Smooth muscle cell of the brain vasculature (primary cell): ENCODE measurements around the gene GPR107.

Experiments used
- DNase-seq: peaks from one replicate; pipeline ENCODE4 v3.0.0-alpha.2; 2012; ENCODE audit warnings: low read depth, low spot score

GPR107 gene

GRCh38 chr9:130137081-130137640 is 83.5 kb downstream of the GPR107 start:
- no peak for DNase-seq

- DNase-seq, result no peak
Observed at GRCh38 chr9:130137641-130138081, 84.0 kb downstream of the GPR107 start.

GRCh38 chr9:130138171-130138653 is 84.5 kb downstream of the GPR107 start:
- DNase-seq, result no peak

- DNase-seq, result peak; percentile 91
Observed at GRCh38 chr9:130138791-130139190, 85.1 kb downstream of the GPR107 start.

- no peak for DNase-seq
Observed at GRCh38 chr9:130139251-130139650, 85.5 kb downstream of the GPR107 start.

GRCh38 chr9:130140706-130141105 is 87.0 kb downstream of the GPR107 start:
- no peak for DNase-seq

GRCh38 chr9:130142056-130142455 is 88.3 kb downstream of the GPR107 start:
- DNase-seq, result no peak

GRCh38 chr9:130142641-130143040 is 88.9 kb downstream of the GPR107 start:
- DNase-seq, result no peak

GRCh38 chr9:130143279-130143893 is 89.7 kb downstream of the GPR107 start:
- DNase-seq, result no peak

- no peak for DNase-seq
Observed at GRCh38 chr9:130143958-130144366, 90.3 kb downstream of the GPR107 start.

GRCh38 chr9:130144703-130145102 is 91.0 kb downstream of the GPR107 start:
- DNase-seq, result no peak

- DNase-seq, result no peak
Observed at GRCh38 chr9:130145658-130146057, 92.0 kb downstream of the GPR107 start.

GRCh38 chr9:130147198-130147597 is 93.5 kb downstream of the GPR107 start:
- no peak for DNase-seq

- DNase-seq, result no peak
Observed at GRCh38 chr9:130147910-130148309, 94.2 kb downstream of the GPR107 start.

GRCh38 chr9:130149031-130149430 is 95.3 kb downstream of the GPR107 start:
- no peak for DNase-seq

GRCh38 chr9:130149654-130150286 is 96.1 kb downstream of the GPR107 start:
- DNase-seq, result no peak

GRCh38 chr9:130150779-130151382 is 97.2 kb downstream of the GPR107 start:
- no peak for DNase-seq

GRCh38 chr9:130154816-130155215 is 101.1 kb downstream of the GPR107 start:
- DNase-seq, result no peak

- DNase-seq, result no peak
Observed at GRCh38 chr9:130155647-130156046, 101.9 kb downstream of the GPR107 start.

- DNase-seq, result no peak
Observed at GRCh38 chr9:130156672-130157071, 103.0 kb downstream of the GPR107 start.

- DNase-seq, result no peak
Observed at GRCh38 chr9:130157079-130157478, 103.4 kb downstream of the GPR107 start.

- no peak for DNase-seq
Observed at GRCh38 chr9:130158001-130158400, 104.3 kb downstream of the GPR107 start.

GRCh38 chr9:130159057-130159456 is 105.4 kb downstream of the GPR107 start:
- DNase-seq, result no peak
